ENCODE data around the gene SLC41A2.

The SLC41A2 gene

GRCh38 chr12:104998423-104999346 is 40.6 kb upstream of the SLC41A2 start:
- Histone ChIP-seq H3F3A (ENCODE audit: insufficient read depth) (no peaks in the 10 kb centered on the region), H2AFZ (ENCODE audit: low read depth, low read length, severe bottlenecking) (no peak overlapping the region), H3K27me3 (ENCODE audit: low read length) (no peaks in the 10 kb centered on the region), H3K79me2 (ENCODE audit: insufficient read depth, low read length) (no peaks in the 10 kb centered on the region), H3K9me3 (ENCODE audit: insufficient read depth, low read length) (no peaks in the 10 kb centered on the region), H3K4me3 (ENCODE audit: insufficient read depth, low read length, poor library complexity, severe bottlenecking) (no peak overlapping the region), H3K9ac (ENCODE audit: low read length) (no peak overlapping the region), H3K4me2 (ENCODE audit: low read depth, low read length, poor library complexity, severe bottlenecking) (no peak overlapping the region), H3K27ac (ENCODE audit: low read depth, low read length) (no peak overlapping the region), H3K9me2 (replicated peaks; ENCODE audit: insufficient read depth, low read length) (no peaks in the 10 kb centered on the region), H4K20me1 (ENCODE audit: low read depth, low read length) (no peaks in the 10 kb centered on the region), H3K36me3 (ENCODE audit: low read length) (peaks cover 41% of the 10 kb centered on the region)
- TF ChIP-seq EZH2phosphoT487 (conservative IDR thresholded peaks at IDR 0.05; ENCODE audit: low read length) (no peak), CTCF (IDR thresholded peaks at IDR 0.05; ENCODE audit: insufficient read depth, low read length, poor library complexity, severe bottlenecking) (no peak)

- TF ChIP-seq CTCF (IDR thresholded peaks at IDR 0.05; ENCODE audit: insufficient read depth, low read length, poor library complexity, severe bottlenecking) (no peak), EZH2phosphoT487 (conservative IDR thresholded peaks at IDR 0.05; ENCODE audit: low read length) (no peak)
- Histone ChIP-seq H3K27me3 (ENCODE audit: low read length) (no peaks in the 10 kb centered on the region), H3K9me2 (replicated peaks; ENCODE audit: insufficient read depth, low read length) (no peaks in the 10 kb centered on the region)
Observed at GRCh38 chr12:104997541-104997940, 39.5 kb upstream of the SLC41A2 start.

GRCh38 chr12:104994336-104994735 is 36.2 kb upstream of the SLC41A2 start:
- Histone ChIP-seq H4K20me1 (ENCODE audit: low read depth, low read length) (no peaks in the 10 kb centered on the region), H3K4me2 (ENCODE audit: low read depth, low read length, poor library complexity, severe bottlenecking) (no peak overlapping the region), H3K79me2 (ENCODE audit: insufficient read depth, low read length) (peaks cover 14% of the 10 kb centered on the region; the same call in 1 of the 2 replicates), H3K36me3 (ENCODE audit: low read length) (peaks cover 20% of the 10 kb centered on the region; the same call in 1 of the 2 replicates), H3K4me3 (ENCODE audit: insufficient read depth, low read length, poor library complexity, severe bottlenecking) (no peak overlapping the region), H3K9me3 (ENCODE audit: insufficient read depth, low read length) (no peaks in the 10 kb centered on the region), H3K27ac (ENCODE audit: low read depth, low read length) (no peak overlapping the region), H3K9ac (ENCODE audit: low read length) (no peak overlapping the region), H3F3A (ENCODE audit: insufficient read depth) (no peaks in the 10 kb centered on the region), H3K27me3 (ENCODE audit: low read length) (no peaks in the 10 kb centered on the region), H2AFZ (ENCODE audit: low read depth, low read length, severe bottlenecking) (no peak overlapping the region), H3K9me2 (replicated peaks; ENCODE audit: insufficient read depth, low read length) (no peaks in the 10 kb centered on the region)
- TF ChIP-seq EZH2phosphoT487 (conservative IDR thresholded peaks at IDR 0.05; ENCODE audit: low read length) = no peak
- no peak for TF ChIP-seq CTCF (IDR thresholded peaks at IDR 0.05; ENCODE audit: insufficient read depth, low read length, poor library complexity, severe bottlenecking)

More at GRCh38 chr12:104997541-104997940, 39.5 kb upstream of the SLC41A2 start:
- H3K4me2 ChIP-seq (ENCODE audit: low read depth, low read length, poor library complexity, severe bottlenecking) = no peak overlapping the region
- H2AFZ ChIP-seq (ENCODE audit: low read depth, low read length, severe bottlenecking) = no peak overlapping the region
- H4K20me1 ChIP-seq (ENCODE audit: low read depth, low read length) = no peaks in the 10 kb centered on the region
- no peaks in the 10 kb centered on the region for H3K9me3 ChIP-seq (ENCODE audit: insufficient read depth, low read length)
- H3K27ac ChIP-seq (ENCODE audit: low read depth, low read length) = no peak overlapping the region
- H3K4me3 ChIP-seq (ENCODE audit: insufficient read depth, low read length, poor library complexity, severe bottlenecking) = no peak overlapping the region
- no peak overlapping the region for H3K9ac ChIP-seq (ENCODE audit: low read length)
- H3F3A ChIP-seq (ENCODE audit: insufficient read depth) = no peaks in the 10 kb centered on the region
- H3K36me3 ChIP-seq (ENCODE audit: low read length) = peaks cover 39% of the 10 kb centered on the region
- no peaks in the 10 kb centered on the region for H3K79me2 ChIP-seq (ENCODE audit: insufficient read depth, low read length)

Measured in SU-DHL-6 (cell line).